Suprapubic skin (tissue), 4 donors: ENCODE results near the gene CAMKK1. TPM values are rescaled to one million over a fixed set of nuclear protein-coding genes. Genes with fewer than 3 reads are reported as not detected.
A peak's percentile ranks its signal among the peaks of the same experiment; 100 is the strongest.

Source experiments
- DNase-seq, 2 donors: peaks; one replicate each; pipeline ENCODE4 v3.0.0-alpha.2; 2019; ENCODE audit warnings: low spot score in 2 of 2
- H3K27ac ChIP-seq: fragments of 200-600 bp; sonication (generic); one replicate; pipeline ENCODE4 v1.5.1; 2019
- H3K27me3 ChIP-seq: fragments of 200-600 bp; sonication (generic); one replicate; pipeline ENCODE4 v1.5.1; 2019
- H3K36me3 ChIP-seq: fragments of 200-600 bp; sonication (generic); one replicate; pipeline ENCODE4 v1.5.1; 2019
- H3K4me1 ChIP-seq: fragments of 200-600 bp; sonication (generic); one replicate; pipeline ENCODE4 v1.5.1; 2019
- H3K4me3 ChIP-seq: fragments of 200-600 bp; sonication (generic); one replicate; pipeline ENCODE4 v1.5.1; 2019; ENCODE audit warnings: mild to moderate bottlenecking
- H3K9me3 ChIP-seq: fragments of 200-600 bp; sonication (generic); one replicate; pipeline ENCODE4 v1.5.1; 2019
- CTCF ChIP-seq, 2 donors: fragments of 200-600 bp in 1 of 2; fragments of 450-650 bp in 1 of 2; sonication (generic) in 1 of 2; IDR thresholded peaks; one replicate each; pipeline ENCODE4 v1.5.1; 2016 to 2019; ENCODE audit warnings: antibody characterized with exemption in 2 of 2, mild to moderate bottlenecking in 1 of 2, moderate library complexity in 1 of 2
- EP300 ChIP-seq: sonication (generic); formaldehyde crosslinking; IDR thresholded peaks from one replicate; pipeline ENCODE4 v1.6.1; 2017; ENCODE audit warnings: antibody characterized with exemption
- POLR2A ChIP-seq, 2 donors: fragments of 450-650 bp; IDR thresholded peaks; one replicate each; pipeline ENCODE4 v1.6.1; 2017; ENCODE audit warnings: antibody characterized with exemption in 2 of 2, mild to moderate bottlenecking in 2 of 2, moderate library complexity in 2 of 2
- POLR2AphosphoS5 ChIP-seq, 3 donors: sonication (generic); formaldehyde crosslinking; IDR thresholded peaks; one replicate each; pipeline ENCODE4 v1.6.1; 2017; ENCODE audit warnings: antibody characterized with exemption in 3 of 3
- WGBS: methylation state at CpG from one replicate; pipeline ENCODE4 v1.1.5; 2018; 5-methylcytosine and 5-hydroxymethylcytosine counted together
- total RNA-seq, 4 donors: library from RNA; depleted of rRNA; stranded (reverse); fragments of >200 nt; gene quantifications; one replicate each; pipeline ENCODE4 v1.1.0, GENCODE V29; 2016

CAMKK1 gene
- total RNA-seq, 4 donors from 2014 or later = 10.8 to 17.3 (median 12.9) TPM

- Histone ChIP-seq H3K9me3 (no peaks in the 10 kb centered on the region), H3K4me3 (no peak overlapping the region), H3K4me1 (peaks cover 77% of the 10 kb centered on the region), H3K36me3 (peaks cover 25% of the 10 kb centered on the region), H3K27me3 (no peaks in the 10 kb centered on the region), H3K27ac (peak overlapping the region; percentile 91)
- TF ChIP-seq CTCF (IDR thresholded peaks at IDR 0.05) = no peak
- no peak for TF ChIP-seq EP300
- TF ChIP-seq POLR2AphosphoS5 (IDR thresholded peaks at IDR 0.05) = no peak
- no peak for TF ChIP-seq POLR2A (IDR thresholded peaks at IDR 0.05)
- WGBS = 40% methylated on average over 9 of the region's 9 CpGs
- DNase-seq = no peak
Observed at GRCh38 chr17:3887804-3888203, 5.0 kb downstream of the CAMKK1 start.

DNA sequence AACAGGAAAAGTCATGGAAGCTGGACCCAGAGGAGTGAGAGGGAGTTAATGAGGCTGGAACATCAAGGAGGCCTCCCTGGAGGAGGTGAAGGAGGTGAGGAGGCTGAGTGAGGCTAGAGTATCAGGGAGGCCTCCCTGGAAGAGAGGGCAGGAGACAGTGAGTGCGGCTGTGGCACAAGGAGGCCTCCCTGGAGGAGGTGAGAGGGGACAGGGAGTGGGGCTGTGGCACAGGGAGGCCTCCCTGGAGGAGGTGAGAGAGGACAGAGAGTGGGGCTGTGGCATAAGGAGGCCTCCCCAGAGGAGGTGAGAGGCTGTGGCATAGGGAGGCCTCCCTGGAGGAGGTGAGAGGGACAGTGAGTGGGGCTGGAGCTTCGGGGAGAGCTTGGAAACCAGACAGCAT lies 5.5 kb downstream of the CAMKK1 start:
- 74% methylated on average over 2 of the region's 2 CpGs for WGBS
- no peak for DNase-seq
- Histone ChIP-seq H3K9me3 (no peaks in the 10 kb centered on the region), H3K27me3 (no peaks in the 10 kb centered on the region), H3K4me1 (peaks cover 73% of the 10 kb centered on the region), H3K36me3 (peaks cover 29% of the 10 kb centered on the region), H3K27ac (peak overlapping the region; percentile 91), H3K4me3 (no peak overlapping the region)
- TF ChIP-seq POLR2A (IDR thresholded peaks at IDR 0.05) (no peak), CTCF (IDR thresholded peaks at IDR 0.05) (no peak), POLR2AphosphoS5 (IDR thresholded peaks at IDR 0.05) (no peak), EP300 (no peak)

GRCh38 chr17:3886776-3887175 lies 6.1 kb downstream of the CAMKK1 start:
- Histone ChIP-seq H3K27me3 (no peaks in the 10 kb centered on the region), H3K27ac (peak overlapping the region; percentile 91), H3K36me3 (peaks cover 33% of the 10 kb centered on the region), H3K9me3 (no peaks in the 10 kb centered on the region), H3K4me1 (peaks cover 67% of the 10 kb centered on the region), H3K4me3 (no peak overlapping the region)
- no peak for TF ChIP-seq EP300
- no peak for TF ChIP-seq POLR2A (IDR thresholded peaks at IDR 0.05)
- TF ChIP-seq POLR2AphosphoS5 (IDR thresholded peaks at IDR 0.05) = no peak
- TF ChIP-seq CTCF (IDR thresholded peaks at IDR 0.05) = no peak
- WGBS = 86% methylated on average over 6 of the region's 10 CpGs
- no peak for DNase-seq

GRCh38 chr17:3885970-3886369 lies 6.9 kb downstream of the CAMKK1 start:
- no peak for TF ChIP-seq POLR2AphosphoS5 (IDR thresholded peaks at IDR 0.05)
- no peak for TF ChIP-seq POLR2A (IDR thresholded peaks at IDR 0.05)
- TF ChIP-seq CTCF (IDR thresholded peaks at IDR 0.05) = no peak
- TF ChIP-seq EP300 = no peak
- Histone ChIP-seq H3K27me3 (no peaks in the 10 kb centered on the region), H3K4me1 (peaks cover 59% of the 10 kb centered on the region), H3K27ac (no peak overlapping the region), H3K4me3 (no peak overlapping the region), H3K36me3 (peaks cover 33% of the 10 kb centered on the region), H3K9me3 (no peaks in the 10 kb centered on the region)
- 86% methylated on average over 4 of the region's 4 CpGs for WGBS
- no peak for DNase-seq

DNA sequence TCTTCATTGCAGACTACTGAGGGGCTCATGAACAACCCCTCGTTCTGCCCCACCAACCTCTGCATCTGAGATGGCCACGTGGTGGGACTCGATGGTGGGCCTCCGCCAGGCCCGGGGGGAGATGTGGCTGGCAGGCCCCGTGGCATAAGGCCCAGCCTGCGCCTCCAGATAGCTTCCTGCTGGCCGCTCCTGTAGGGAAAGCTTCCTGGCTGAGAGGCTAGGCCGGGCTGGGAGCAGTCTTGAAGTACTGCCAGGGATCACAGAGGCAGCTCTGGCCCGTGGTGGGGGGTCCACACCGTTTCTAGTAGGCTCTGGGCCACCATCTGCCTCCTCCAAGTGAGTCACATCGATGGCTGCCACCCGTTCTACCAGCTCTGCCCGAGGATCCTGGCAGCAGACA lies 7.6 kb downstream of the CAMKK1 start:
- no peak for DNase-seq
- H3K36me3 ChIP-seq = peaks cover 33% of the 10 kb centered on the region
- H3K9me3 ChIP-seq = no peaks in the 10 kb centered on the region
- H3K27ac ChIP-seq = no peak overlapping the region
- H3K4me3 ChIP-seq = no peak overlapping the region
- H3K27me3 ChIP-seq = no peaks in the 10 kb centered on the region
- 90% methylated on average over 4 of the region's 14 CpGs for WGBS
- no peak for TF ChIP-seq POLR2A (IDR thresholded peaks at IDR 0.05)
- no peak for TF ChIP-seq EP300
- no peak for TF ChIP-seq POLR2AphosphoS5 (IDR thresholded peaks at IDR 0.05)
- TF ChIP-seq CTCF (IDR thresholded peaks at IDR 0.05) = no peak
- peaks cover 52% of the 10 kb centered on the region for H3K4me1 ChIP-seq
